Esophagus squamous epithelium (tissue), 4 donors: ENCODE measurements around the gene CBX5.

Experiments
- CTCF ChIP-seq, 6 experiments: fragments of 450-650 bp in 4 of 6; fragments of 200-600 bp in 2 of 6; sonication (generic) in 2 of 6; IDR thresholded peaks; one replicate each; pipeline ENCODE4 v1.5.1; 2016 to 2019; ENCODE audit warnings: antibody characterized with exemption in 6 of 6, mild to moderate bottlenecking in 4 of 6, moderate library complexity in 4 of 6
- POLR2A ChIP-seq, 4 donors: fragments of 450-650 bp; IDR thresholded peaks; one replicate each; pipeline ENCODE4 v1.6.1; 2017; ENCODE audit warnings: antibody characterized with exemption in 4 of 4, mild to moderate bottlenecking in 4 of 4, moderate library complexity in 3 of 4

GRCh38 chr12:54306925-54307741 lies 27.2 kb upstream of the CBX5 start:
- TF ChIP-seq CTCF (IDR thresholded peaks at IDR 0.05) (no peak), POLR2A (IDR thresholded peaks at IDR 0.05) (no peak)
